ENCODE results near the gene BAX. TPM values are rescaled to one million over a fixed set of nuclear protein-coding genes. Genes with fewer than 3 reads are reported as not detected.

Gene BAX
- total and polyA plus RNA-seq, 2 of the 13 experiments (the other 11 are each of a cell fraction or from before 2014, with no cell fraction given) = 139 to 176 TPM

DNA sequence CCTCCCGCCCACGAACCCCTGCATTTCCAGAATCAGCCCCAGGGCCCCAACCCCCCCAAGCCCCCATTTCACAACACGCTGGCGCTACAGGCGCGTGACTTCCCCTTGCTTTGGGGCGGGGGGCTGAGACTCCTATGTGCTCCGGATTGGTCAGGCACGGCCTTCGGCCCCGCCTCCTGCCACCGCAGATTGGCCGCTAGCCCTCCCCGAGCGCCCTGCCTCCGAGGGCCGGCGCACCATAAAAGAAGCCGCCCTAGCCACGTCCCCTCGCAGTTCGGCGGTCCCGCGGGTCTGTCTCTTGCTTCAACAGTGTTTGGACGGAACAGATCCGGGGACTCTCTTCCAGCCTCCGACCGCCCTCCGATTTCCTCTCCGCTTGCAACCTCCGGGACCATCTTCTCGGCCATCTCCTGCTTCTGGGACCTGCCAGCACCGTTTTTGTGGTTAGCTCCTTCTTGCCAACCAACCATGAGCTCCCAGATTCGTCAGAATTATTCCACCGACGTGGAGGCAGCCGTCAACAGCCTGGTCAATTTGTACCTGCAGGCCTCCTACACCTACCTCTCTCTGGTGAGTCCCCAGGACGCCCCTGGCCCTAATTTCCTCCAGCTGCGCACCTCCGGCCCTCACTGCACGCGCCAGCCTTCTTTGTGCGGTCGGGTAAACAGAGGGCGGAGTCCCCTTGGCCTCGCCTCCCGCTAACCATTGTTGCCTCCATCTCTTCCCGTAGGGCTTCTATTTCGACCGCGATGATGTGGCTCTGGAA, 10.5 kb downstream of the BAX start, which contains the start of gene FTL (continued):
- TF ChIP-seq ZBTB10 (CRISPR knock-in tag; IDR thresholded peaks at IDR 0.05; ENCODE audit: borderline replicate concordance) (peak; percentile 67; the same call in 1 of the 2 replicates), KLF6 (CRISPR knock-in tag; IDR thresholded peaks at IDR 0.05) (peak; percentile 99), ZNF530 (CRISPR knock-in tag; IDR thresholded peaks at IDR 0.05; ENCODE audit: low read depth) (no peak), EED (CRISPR knock-in tag; IDR thresholded peaks at IDR 0.05) (peak; percentile 31; the same call in 1 of the 2 replicates), TAF15 (IDR thresholded peaks at IDR 0.05; ENCODE audit: low read depth, low read length, poor library complexity, severe bottlenecking) (peak; percentile 24), MTF2 (CRISPR knock-in tag; IDR thresholded peaks at IDR 0.05; ENCODE audit: borderline replicate concordance) (no peak), ZNF891 (CRISPR knock-in tag; IDR thresholded peaks at IDR 0.05) (peak; percentile 46), ZNF496 (CRISPR knock-in tag; IDR thresholded peaks at IDR 0.05; ENCODE audit: insufficient replicate concordance) (no peak), KDM1A (CRISPR knock-in tag; IDR thresholded peaks at IDR 0.05) (no peak), ZNF768 (CRISPR knock-in tag; IDR thresholded peaks at IDR 0.05) (peak; percentile 61), SP2 (CRISPR knock-in tag; IDR thresholded peaks at IDR 0.05) (peak; percentile 91), ZNF343 (CRISPR knock-in tag; IDR thresholded peaks at IDR 0.05) (peak; percentile 58; the same call in 1 of the 2 replicates), ELF1 (CRISPR knock-in tag; IDR thresholded peaks at IDR 0.05) (peak; percentile 50; the same call in 1 of the 2 replicates), ZNF256 (CRISPR knock-in tag; conservative IDR thresholded peaks at IDR 0.05) (peak; percentile 96), ZNF510 (CRISPR knock-in tag; IDR thresholded peaks at IDR 0.05; ENCODE audit: low read depth) (peak; percentile 97), HMG20B (CRISPR knock-in tag; conservative IDR thresholded peaks at IDR 0.05) (0 out of 2 replicates have a peak, but pooled peaks have one; percentile 52), ZNF589 (CRISPR knock-in tag; conservative IDR thresholded peaks at IDR 0.05) (peak; percentile 69; the same call in 1 of the 2 replicates), KLF11 (CRISPR knock-in tag; IDR thresholded peaks at IDR 0.05) (peak; percentile 59; the same call in 1 of the 2 replicates), KLF13 (CRISPR knock-in tag; IDR thresholded peaks at IDR 0.05) (0 out of 2 replicates have a peak, but pooled peaks have one; percentile 63)
- TF ChIP-seq, protein P1, sequence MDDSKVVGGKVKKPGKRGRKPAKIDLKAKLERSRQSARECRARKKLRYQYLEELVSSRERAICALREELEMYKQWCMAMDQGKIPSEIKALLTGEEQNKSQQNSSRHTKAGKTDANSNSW (CRISPR knock-in tag; IDR thresholded peaks at IDR 0.05; ENCODE audit: borderline replicate concordance) = 0 out of 2 replicates have a peak, but pooled peaks have one; percentile 27
- TF ChIP-seq, protein P2, sequence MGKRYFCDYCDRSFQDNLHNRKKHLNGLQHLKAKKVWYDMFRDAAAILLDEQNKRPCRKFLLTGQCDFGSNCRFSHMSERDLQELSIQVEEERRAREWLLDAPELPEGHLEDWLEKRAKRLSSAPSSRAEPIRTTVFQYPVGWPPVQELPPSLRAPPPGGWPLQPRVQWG (CRISPR knock-in tag; IDR thresholded peaks at IDR 0.05; ENCODE audit: borderline replicate concordance, low read depth) = no peak
- TF ChIP-seq, protein P3, sequence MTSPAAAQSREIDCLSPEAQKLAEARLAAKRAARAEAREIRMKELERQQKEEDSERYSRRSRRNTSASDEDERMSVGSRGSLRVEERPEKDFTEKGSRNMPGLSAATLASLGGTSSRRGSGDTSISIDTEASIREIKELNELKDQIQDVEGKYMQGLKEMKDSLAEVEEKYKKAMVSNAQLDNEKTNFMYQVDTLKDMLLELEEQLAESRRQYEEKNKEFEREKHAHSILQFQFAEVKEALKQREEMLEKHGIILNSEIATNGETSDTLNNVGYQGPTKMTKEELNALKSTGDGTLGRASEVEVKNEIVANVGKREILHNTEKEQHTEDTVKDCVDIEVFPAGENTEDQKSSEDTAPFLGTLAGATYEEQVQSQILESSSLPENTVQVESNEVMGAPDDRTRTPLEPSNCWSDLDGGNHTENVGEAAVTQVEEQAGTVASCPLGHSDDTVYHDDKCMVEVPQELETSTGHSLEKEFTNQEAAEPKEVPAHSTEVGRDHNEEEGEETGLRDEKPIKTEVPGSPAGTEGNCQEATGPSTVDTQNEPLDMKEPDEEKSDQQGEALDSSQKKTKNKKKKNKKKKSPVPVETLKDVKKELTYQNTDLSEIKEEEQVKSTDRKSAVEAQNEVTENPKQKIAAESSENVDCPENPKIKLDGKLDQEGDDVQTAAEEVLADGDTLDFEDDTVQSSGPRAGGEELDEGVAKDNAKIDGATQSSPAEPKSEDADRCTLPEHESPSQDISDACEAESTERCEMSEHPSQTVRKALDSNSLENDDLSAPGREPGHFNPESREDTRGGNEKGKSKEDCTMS (CRISPR knock-in tag; conservative IDR thresholded peaks at IDR 0.05) = no peak
- TF ChIP-seq, protein P4, sequence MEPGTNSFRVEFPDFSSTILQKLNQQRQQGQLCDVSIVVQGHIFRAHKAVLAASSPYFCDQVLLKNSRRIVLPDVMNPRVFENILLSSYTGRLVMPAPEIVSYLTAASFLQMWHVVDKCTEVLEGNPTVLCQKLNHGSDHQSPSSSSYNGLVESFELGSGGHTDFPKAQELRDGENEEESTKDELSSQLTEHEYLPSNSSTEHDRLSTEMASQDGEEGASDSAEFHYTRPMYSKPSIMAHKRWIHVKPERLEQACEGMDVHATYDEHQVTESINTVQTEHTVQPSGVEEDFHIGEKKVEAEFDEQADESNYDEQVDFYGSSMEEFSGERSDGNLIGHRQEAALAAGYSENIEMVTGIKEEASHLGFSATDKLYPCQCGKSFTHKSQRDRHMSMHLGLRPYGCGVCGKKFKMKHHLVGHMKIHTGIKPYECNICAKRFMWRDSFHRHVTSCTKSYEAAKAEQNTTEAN (CRISPR knock-in tag; conservative IDR thresholded peaks at IDR 0.05) = no peak; the same call in 1 of the 2 replicates
